ENCODE measurements around the gene CDC42EP5. TPM values are rescaled to one million over a fixed set of nuclear protein-coding genes. Genes with fewer than 3 reads are reported as not detected.

CDC42EP5 gene, protein sequence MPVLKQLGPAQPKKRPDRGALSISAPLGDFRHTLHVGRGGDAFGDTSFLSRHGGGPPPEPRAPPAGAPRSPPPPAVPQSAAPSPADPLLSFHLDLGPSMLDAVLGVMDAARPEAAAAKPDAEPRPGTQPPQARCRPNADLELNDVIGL
- 10 to 100 TPM; 10.8 to 27.1 (median 20.6) TPM for total RNA-seq

DNA sequence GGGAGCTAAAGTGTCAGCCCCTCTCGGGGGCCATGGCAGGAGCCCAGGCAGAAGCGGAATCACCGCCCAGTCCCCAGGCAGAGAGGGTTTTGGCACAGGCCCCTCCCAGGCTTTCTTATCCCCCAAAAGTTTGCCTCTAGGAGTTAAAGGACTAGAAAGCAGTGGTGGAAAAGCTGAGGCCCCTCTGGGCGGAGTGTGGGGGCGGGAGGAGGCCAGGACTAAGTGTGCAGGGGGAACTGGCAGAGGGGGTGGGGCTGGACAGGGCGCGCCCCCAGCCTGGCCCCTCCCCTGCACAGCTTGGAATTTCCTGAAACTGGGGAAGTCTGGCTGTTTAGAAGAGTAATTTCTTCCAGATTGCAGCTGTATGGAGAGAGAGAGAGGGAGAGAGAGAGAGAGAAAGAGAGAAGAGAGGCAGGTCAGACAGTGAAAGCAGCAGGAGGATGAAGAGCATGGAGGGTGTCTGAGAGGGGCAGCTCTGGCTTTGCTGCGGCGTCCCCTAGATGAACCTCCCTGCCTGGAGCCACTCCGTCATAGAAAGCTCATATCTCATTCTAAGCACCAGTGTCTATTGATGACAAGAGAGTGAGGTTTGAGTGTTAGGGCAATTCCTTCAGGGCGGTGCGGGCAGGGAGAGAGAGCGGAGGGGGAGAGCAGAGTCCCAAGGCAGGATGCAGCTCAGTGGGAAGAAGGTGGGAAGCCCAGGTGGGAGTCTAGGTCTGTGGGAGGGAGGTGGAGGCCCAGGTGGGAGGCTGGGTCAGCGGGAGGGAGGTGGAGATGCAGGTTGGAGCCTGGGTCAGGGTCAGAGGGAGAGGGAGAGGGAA lies at the start of gene CDC42EP5:
Gene CDC42EP5 (minus strand): TSS at position 226 of the 821 bp plus-strand sequence. CDS start 7,749 bp downstream, outside the sequence.
- Histone ChIP-seq H3K36me3 (no peaks in the 10 kb centered on the region), H3K4me1 (peaks cover 16 to 38% (median 36%) of the 10 kb centered on the region in 4 donors), H3K4me3 (peak within 1 kb of the TSS; percentile 41 to 60 (median 52)), H3K9me3 (no peaks in the 10 kb centered on the region), H3K27ac (replicated peaks in 1 of 4) (peak within 1 kb of the TSS; percentile 71 to 80 (median 76)), H3K27me3 (peaks cover 0 to 66% (median 5%) of the 10 kb centered on the region in 4 donors)
- intact Hi-C loops (cut with DNase I) = no loop called here
- peak; percentile 93 for DNase-seq (ENCODE audit: extremely low spot score)
- TF ChIP-seq CTCF (IDR thresholded peaks at IDR 0.05) = peak in 1 of 3 experiments; percentile 6
- peak; percentile 63 to 85 for TF ChIP-seq POLR2AphosphoS5 (IDR thresholded peaks at IDR 0.05)
- TF ChIP-seq POLR2A (IDR thresholded peaks at IDR 0.05; ENCODE audit: low read depth) = no peak
- 6% methylated on average over 11 of the region's 14 CpGs for WGBS

DNA sequence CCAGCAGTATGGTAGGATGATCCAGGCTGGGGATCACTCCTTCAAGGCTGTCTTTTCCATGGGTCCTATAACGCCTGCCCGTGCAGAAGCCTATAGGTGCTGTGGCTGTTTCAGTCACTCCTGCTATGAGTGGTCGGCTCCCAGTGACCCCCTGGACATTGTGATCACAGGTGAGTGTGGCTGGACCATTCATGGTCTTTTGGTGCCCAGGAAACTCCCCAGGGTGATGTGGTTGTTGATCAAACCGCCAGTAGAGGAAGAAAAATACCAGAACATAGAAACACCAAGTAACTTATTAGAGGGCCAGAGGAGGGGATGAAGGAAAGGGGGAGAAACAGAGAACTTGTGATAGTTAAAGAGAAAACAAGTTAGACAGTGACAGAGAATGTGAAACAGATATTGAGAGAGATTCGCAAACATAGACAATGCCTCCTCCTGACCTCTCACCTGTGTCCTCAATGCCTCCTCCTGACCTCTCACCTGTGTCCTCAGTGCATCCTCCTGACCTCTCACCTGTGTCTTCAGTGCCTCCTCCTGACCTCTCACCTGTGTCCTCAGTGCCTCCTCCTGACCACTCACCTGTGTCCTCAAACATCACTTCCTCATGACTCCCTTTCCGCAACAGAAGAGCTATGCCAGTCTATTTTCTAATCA lies 48.9 kb upstream of the CDC42EP5 start:
- Histone ChIP-seq H3K4me1 (peaks cover 0 to 4% (median 0%) of the 10 kb centered on the region in 4 donors), H3K36me3 (no peaks in the 10 kb centered on the region), H3K27me3 (peaks cover 0 to 44% (median 0%) of the 10 kb centered on the region in 4 donors), H3K4me3 (no peak overlapping the region), H3K27ac (replicated peaks in 1 of 4) (no peak overlapping the region), H3K9me3 (no peaks in the 10 kb centered on the region)
- intact Hi-C loops (cut with DNase I) = no loop called here
- 74% methylated on average over 6 of the region's 6 CpGs for WGBS
- TF ChIP-seq POLR2A (IDR thresholded peaks at IDR 0.05; ENCODE audit: low read depth) (no peak), CTCF (IDR thresholded peaks at IDR 0.05) (no peak), POLR2AphosphoS5 (IDR thresholded peaks at IDR 0.05) (no peak)
- DNase-seq (ENCODE audit: extremely low spot score) = no peak

GRCh38 chr19:54521022-54521859 lies 48.1 kb upstream of the CDC42EP5 start:
- Histone ChIP-seq H3K36me3 (no peaks in the 10 kb centered on the region), H3K9me3 (no peaks in the 10 kb centered on the region), H3K4me3 (no peak overlapping the region), H3K4me1 (peaks cover 0 to 4% (median 0%) of the 10 kb centered on the region in 4 donors), H3K27me3 (peaks cover 0 to 38% (median 0%) of the 10 kb centered on the region in 4 donors), H3K27ac (replicated peaks in 1 of 4) (no peak overlapping the region)
- TF ChIP-seq CTCF (IDR thresholded peaks at IDR 0.05) (no peak), EP300 (IDR thresholded peaks at IDR 0.05) (no peak), POLR2A (IDR thresholded peaks at IDR 0.05; ENCODE audit: low read depth) (no peak)
- 50% methylated on average over 15 of the region's 18 CpGs for WGBS
- intact Hi-C loops (cut with DNase I) = no loop called here
- no peak for DNase-seq (ENCODE audit: extremely low spot score)

DNA sequence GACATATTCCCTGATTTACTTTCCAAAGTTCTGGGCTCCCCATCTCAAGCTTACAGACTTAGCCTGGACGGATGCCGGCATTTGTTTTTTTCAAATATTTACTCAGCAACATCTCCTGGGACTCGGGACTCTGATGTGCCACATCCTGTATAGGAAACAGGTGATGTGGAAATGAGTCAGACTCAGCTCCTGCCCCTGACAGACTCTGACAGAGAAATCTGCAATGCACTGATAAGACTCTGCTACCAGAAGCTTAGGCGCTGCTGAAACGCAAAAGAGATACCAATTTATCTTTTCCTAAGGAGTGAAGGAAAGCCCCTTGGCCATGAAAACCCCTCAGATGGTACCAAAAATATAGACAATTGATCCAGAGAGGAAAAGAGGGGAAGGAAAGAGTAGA lies 45.7 kb upstream of the CDC42EP5 start:
- no peak overlapping the region for H3K4me3 ChIP-seq
- DNase-seq (ENCODE audit: extremely low spot score) = no peak
- H3K36me3 ChIP-seq = no peaks in the 10 kb centered on the region
- H3K9me3 ChIP-seq = no peaks in the 10 kb centered on the region
- peaks cover 0 to 4% (median 0%) of the 10 kb centered on the region in 4 donors for H3K4me1 ChIP-seq
- WGBS = 43% methylated on average over 5 of the region's 5 CpGs
- peaks cover 0 to 53% (median 0%) of the 10 kb centered on the region in 4 donors for H3K27me3 ChIP-seq
- peak in 1 of 2 donors; percentile 24 for TF ChIP-seq POLR2AphosphoS5 (IDR thresholded peaks at IDR 0.05)
- no peak for TF ChIP-seq EP300 (IDR thresholded peaks at IDR 0.05)
- H3K27ac ChIP-seq (replicated peaks in 1 of 4) = no peak overlapping the region
- intact Hi-C loops (cut with DNase I) = no loop called here
